ENCODE measurements around the gene SLCO4A1.

GRCh38 chr20:62714006-62714405, 71.7 kb downstream of the SLCO4A1 start:
- TF ChIP-seq CTCF (IDR thresholded peaks at IDR 0.05) (no peak), EZH2 (IDR thresholded peaks at IDR 0.05; ENCODE audit: borderline replicate concordance, insufficient read depth, low read depth, low read length, poor library complexity, severe bottlenecking) (no peak)

Measured in B cell (primary cell).